Measurements from ENCODE around the gene MAK. TPM values are rescaled to one million over a fixed set of nuclear protein-coding genes. Genes with fewer than 3 reads are reported as not detected.
A peak's percentile ranks its signal among the peaks of the same experiment; 100 is the strongest.

MAK gene
- total RNA-seq, 1 donor from 2014 or later = under 0.01 TPM

DNA sequence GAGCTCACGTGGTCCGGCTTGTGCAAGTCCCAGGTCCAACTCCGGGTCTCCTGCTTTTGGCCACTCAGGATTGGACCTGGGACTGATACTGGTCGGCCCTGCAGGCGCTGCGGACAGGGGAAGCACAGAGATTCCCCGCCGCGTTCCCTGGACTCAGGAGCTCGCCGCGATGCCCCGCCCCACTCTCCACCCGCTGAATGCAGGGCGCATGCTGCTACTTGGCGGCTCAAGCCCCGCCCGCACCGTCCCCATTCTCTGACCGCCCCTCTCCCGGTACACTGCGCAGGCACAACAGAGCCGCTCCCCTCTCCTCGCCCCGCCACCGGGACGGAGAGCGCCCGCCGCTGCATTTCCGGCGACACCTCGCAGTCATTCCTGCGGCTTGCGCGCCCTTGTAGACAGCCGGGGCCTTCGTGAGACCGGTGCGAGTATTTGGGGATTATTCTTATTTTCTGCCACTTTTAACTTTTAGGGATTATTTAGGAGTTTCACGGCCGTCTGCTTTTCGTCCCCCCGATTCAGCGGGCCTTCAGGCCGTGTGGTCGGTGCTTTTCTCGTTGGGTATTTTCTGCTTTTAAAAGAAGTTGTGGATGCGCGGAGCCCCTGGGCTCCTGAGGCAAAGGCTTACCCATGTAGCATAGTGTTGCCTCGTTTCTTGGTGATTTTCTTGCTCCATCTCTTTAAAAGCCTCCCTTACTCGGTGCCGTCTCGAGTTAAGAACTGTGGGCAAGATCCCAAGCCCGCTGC, 115.3 kb downstream of the MAK start, which contains the start of gene TMEM14C:
TSS of gene TMEM14C (plus strand) at position 251 of the 747 bp plus-strand sequence. CDS start 1,544 bp downstream, outside the sequence.
- peak; percentile 98 for DNase-seq

DNA sequence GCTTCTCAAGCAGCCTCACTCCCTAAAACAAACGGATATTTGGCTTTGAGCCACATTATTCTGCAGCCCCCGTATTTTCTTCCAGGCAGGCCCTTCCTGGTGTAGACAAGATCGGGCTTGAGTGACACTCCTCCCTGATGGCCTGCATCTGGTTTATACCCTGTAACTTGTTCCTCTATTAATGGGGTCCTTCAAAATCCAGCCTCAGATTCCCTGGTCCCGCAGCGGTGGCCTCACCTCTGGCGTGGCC, 115.8 kb downstream of the MAK start:
- DNase-seq = no peak

DNA sequence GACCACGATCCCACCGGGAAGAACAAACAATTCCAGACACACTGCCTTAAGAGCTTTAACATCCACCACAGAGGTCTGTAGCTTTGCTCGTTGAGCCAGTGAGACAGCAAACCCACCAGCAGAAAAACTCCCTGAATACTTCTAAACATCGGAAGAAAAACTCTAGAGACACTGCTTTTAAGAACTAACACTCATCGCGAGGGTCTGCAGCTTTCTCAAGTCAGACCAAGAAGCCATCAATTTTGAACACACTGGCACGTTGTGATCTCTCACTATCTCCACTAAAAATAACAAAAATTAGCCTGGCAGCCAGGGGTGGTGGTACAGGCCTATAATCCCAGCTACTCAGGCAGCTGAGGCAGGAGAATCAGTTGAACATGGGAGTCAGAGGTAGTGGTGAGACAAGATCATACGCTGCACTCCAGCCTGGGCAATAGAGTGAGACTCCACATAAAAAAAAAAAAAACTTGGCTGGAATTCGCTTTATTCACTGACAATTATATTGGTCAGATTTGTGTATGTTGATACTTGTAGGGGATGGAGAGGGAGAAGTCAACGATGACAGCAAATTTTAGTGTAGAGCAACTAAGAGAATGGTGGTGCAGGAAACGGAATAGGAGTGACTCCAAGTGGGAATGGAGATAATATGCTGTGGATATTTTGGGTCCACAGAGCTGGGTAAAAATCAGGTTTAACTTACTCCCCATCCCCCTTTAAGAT, 116.3 kb downstream of the MAK start:
- no peak for DNase-seq

DNA sequence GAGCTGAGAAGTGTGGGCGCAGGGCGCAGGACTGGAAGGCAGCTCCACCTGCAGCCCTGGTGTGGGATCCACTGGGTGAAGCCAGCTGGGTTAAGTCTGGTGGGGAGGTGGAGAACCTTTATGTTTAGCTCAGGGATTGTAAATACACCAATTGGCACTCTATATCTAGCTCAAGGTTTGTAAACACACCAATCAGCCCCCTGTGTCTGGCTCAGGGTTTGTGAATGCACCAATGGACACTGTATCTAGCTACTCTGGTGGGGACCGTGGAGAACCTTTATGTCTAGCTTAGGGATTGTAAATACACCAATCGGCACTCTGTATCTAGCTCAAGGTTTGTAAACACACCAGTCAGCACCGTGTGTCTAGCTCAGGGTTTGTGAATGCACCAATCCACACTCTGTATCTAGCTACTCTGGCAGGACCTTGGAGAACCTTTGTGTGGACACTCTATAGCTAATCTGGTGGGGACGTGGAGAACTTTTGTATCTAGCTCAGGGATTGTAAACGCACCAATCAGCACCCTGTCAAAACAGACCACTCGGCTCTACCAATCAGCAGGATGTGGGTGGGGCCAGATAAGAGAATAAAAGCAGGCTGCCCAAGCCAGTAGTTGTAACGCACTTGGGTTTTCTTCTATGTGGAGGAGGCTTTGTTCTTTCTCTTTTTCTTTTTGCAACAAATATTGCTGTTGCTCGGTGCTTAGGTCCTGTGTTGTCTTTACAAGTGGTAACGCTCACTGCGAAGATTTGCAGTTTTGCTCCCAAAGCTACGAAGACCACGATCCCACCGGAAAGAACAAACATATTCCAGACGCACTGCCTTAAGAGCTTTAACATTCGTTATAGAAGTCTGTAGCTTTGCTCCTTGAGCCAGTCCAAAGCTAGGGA, 117.1 kb downstream of the MAK start:
- peak; percentile 17 for DNase-seq

DNA sequence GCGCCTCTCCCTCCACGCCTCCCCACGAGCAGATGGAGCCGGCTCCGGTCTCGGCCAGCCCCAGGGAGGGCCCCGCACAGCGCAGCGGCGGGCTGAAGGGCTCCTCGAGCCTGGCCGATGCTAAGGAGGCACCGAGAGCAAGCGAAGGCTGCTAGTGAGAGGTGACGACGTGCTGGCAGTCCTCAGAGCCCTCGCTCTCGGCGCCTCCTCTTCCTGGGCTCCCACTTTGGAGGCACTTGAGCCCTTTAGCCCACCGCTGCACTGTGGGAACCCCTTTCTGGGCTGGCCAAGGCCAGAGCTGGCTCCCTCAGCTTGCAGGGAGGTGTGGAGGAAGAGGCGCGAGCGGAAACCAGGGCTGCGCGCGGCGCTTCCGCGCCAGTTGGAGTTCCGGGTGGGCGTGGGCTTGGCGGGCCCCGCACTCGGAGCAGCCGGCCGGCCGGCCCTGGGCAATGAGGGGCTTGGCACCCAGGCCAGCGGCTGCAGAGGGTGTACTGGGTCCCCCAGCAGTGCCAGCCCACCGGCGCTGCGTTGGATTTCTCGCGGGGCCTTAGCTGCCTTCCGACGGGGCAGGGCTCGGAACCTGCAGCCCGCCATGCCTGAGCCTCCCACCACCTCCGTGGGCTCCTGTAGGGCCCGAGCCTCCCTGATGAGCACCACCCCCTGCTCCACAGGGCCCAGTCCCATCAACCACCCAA, 117.9 kb downstream of the MAK start:
- peak; percentile 54 for DNase-seq

DNA sequence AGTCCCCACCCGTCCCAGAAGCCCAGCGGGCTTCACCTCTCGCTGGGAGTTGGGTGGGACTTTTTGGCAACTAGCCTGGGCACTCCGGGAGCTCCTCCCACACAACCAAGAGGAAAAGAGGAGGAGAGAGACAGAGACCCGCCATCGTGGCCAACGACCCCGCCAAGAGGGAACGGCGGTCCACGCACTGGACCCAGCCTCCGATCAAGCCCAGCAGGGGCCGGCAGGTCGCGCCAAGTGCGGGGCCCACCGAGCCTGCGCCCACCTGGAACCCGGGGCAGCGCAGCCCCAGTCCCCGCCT, 118.4 kb downstream of the MAK start:
- no peak for DNase-seq

DNA sequence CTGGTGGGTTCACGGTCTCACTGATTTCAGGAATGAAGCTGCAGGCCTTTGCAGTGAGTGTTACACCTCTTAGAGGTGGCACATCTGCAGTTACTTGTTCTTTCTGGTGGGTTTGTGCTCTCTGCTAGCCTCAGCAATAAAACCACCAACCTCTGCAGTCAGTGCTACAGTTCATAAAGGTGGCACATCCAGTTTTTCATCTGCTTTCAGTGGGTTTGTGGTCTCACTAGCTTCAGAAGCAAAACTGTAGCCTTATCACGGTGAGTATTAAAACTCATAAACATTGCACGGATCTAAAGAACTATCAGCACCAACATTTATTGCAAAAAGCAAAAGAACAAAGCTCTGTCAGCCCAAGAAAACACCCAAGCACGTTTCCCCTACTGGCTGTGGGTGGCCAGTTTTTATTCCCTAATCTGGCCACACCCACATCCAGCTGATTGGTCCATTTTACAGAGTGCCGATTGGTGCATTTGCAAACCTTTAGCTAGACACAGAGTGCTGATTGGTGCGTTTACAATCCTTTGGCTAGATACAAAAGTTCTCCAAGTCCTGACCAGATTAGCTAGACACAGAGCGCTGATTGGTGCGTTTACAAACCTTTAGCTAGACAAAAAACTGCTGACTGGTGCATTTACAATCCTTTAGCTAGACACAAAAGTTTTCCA, 118.9 kb downstream of the MAK start:
- DNase-seq = peak; percentile 48

DNA sequence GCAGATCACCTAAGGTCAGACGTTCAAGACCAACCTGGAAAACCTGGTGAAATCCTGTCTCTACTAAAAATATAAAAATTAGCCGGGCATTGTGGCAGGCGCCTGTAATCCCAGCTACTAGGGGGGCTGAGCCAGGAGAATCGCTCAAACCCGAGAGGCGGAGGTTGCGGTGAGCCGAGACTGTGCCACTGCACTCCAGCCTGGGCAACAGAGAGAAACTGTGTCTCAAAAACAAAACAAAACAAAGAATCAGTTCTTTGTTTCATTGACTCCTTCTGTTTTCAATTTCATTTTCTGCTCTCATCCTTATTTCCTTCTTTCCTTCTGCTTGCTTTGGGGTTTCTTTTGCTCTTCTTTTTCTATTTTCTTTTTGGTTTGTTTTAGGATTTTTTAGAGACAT, 124.4 kb downstream of the MAK start:
- no peak for DNase-seq

Other genes with a start within 250 kb of the MAK start
- gene C6orf52, start 143.9 kb downstream of the MAK start, total RNA-seq = 0.42 TPM in 1 of 2 replicates, not detected in the other
- gene PAK1IP1, start 143.6 kb downstream of the MAK start, total RNA-seq = 11.2 and 17.5 TPM in 2 replicates
- gene TMEM14C, start 115.5 kb downstream of the MAK start, total RNA-seq = 61.8 and 117 TPM in 2 replicates
- gene TMEM14B, start 90.7 kb downstream of the MAK start, total RNA-seq = 47.7 and 69.6 TPM in 2 replicates
- gene GCM2, start 43.5 kb upstream of the MAK start, total RNA-seq = not detected in 2 replicates
- gene SYCP2L, start 48.5 kb upstream of the MAK start, total RNA-seq = 0.17 TPM in 1 of 2 replicates, not detected in the other
- gene ELOVL2, start 205.8 kb upstream of the MAK start, total RNA-seq = under 0.01 TPM in 1 of 2 replicates, not detected in the other

Measured in dermis blood vessel endothelial cell (primary cell).